Left colon (tissue), 2 donors: ENCODE data around the gene TAS2R46. TPM values are rescaled to one million over a fixed set of nuclear protein-coding genes. Genes with fewer than 3 reads are reported as not detected.
"Not testable (repeated sequence)": the region's sequence is repeated elsewhere in the genome, so short reads cannot be mapped to it uniquely, and the experiment has no call there.

Experiments used
- ATAC-seq: fragments of 200-7000 bp; cut with Tn5 transposase; one replicate; pipeline ENCODE4 v1.9.1; 2020; ENCODE audit warnings: mild to moderate bottlenecking, moderate library complexity
- DNase-seq, 2 donors: peaks; one replicate each; pipeline ENCODE4 v3.0.0-alpha.2; 2020
- intact Hi-C, 2 donors: fragments of 100-400 bp; cut with DNase I in 1 of 2; cut with micrococcal nuclease in 1 of 2; formaldehyde crosslinking; loops; one replicate each; pipeline versions ENCODE4 v1.11.2 to v1.14.0; 2022; cut with DNase I, micrococcal nuclease
- total RNA-seq, 2 donors: library from RNA; stranded (reverse); fragmentation: NEBNext Ultra II Directional; extraction: Animal tissue kit (Norgen Biotek cat#: 25700); gene quantifications; one replicate each; pipeline ENCODE4 v1.2.1, GENCODE V29; 2021
- donor health status: DM: no; HTN: no; CAD: no.
- donor health status: DM: yes; HTN: yes; CAD: no.

TAS2R46 gene
- total RNA-seq, 2 donors from 2014 or later, result 0.95 to 2.5 TPM

GRCh38 chr12:11049806-11050531, 12.1 kb downstream of the TAS2R46 start:
- DNase-seq, ATAC-seq, intact Hi-C loops: not testable (repeated sequence)

- ATAC-seq, intact Hi-C loops, DNase-seq: not testable (repeated sequence)
Measured at GRCh38 chr12:11041366-11041765, 20.7 kb downstream of the TAS2R46 start.

- intact Hi-C loops, result no loop called here
- DNase-seq (no peak), ATAC-seq (no peak)
Measured at GRCh38 chr12:11040162-11040561, 21.9 kb downstream of the TAS2R46 start.

- intact Hi-C loops, result no loop called here
- no peak for ATAC-seq
Measured at GRCh38 chr12:11039171-11039570, 22.9 kb downstream of the TAS2R46 start.

GRCh38 chr12:11033959-11034358, 28.1 kb downstream of the TAS2R46 start:
- DNase-seq, intact Hi-C loops, ATAC-seq: not testable (repeated sequence)

More at GRCh38 chr12:11039171-11039570, 22.9 kb downstream of the TAS2R46 start:
- no peak for DNase-seq

GRCh38 chr12:11031307-11031706, 30.8 kb downstream of the TAS2R46 start, which contains the start of gene TAS2R31:
TAS2R31 (minus strand) TSS chr12:11031407; CDS start chr12:11031335, 72 bp downstream.
- DNase-seq (no peak), ATAC-seq (no peak)
- intact Hi-C loops, result no loop called here

GRCh38 chr12:11026118-11026517, 36.0 kb downstream of the TAS2R46 start:
- intact Hi-C loops, result no loop called here
- ATAC-seq (no peak), DNase-seq (no peak)

GRCh38 chr12:11023387-11023786, 38.7 kb downstream of the TAS2R46 start:
- intact Hi-C loops, result no loop called here
- no peak for ATAC-seq
- no peak for DNase-seq

- intact Hi-C loops, result no loop called here
- no peak for DNase-seq
- no peak for ATAC-seq
Measured at GRCh38 chr12:11022520-11022919, 39.6 kb downstream of the TAS2R46 start, which contains the start of gene TAS2R19. TAS2R19 (minus strand) TSS chr12:11022620; CDS start chr12:11022571, 49 bp downstream.

GRCh38 chr12:11016937-11017336, 45.2 kb downstream of the TAS2R46 start:
- ATAC-seq (peak; percentile 73), DNase-seq (no peak)
- intact Hi-C loops, result no loop called here

GRCh38 chr12:11015775-11016430, 46.2 kb downstream of the TAS2R46 start:
- intact Hi-C loops, result no loop called here
- DNase-seq (peak; percentile 21 to 53), ATAC-seq (peak; percentile 96)

- ATAC-seq, result no peak
- DNase-seq, result no peak
- intact Hi-C loops, result no loop called here
Measured at GRCh38 chr12:11014234-11014633, 47.9 kb downstream of the TAS2R46 start.

Other genes starting within 250 kb of the TAS2R46 start
- not detected for gene TAS2R10, start 235.9 kb downstream of the TAS2R46 start, total RNA-seq
- 1 to 10 TPM; 1.0 to 2.3 TPM for gene PRR4, start 212.8 kb downstream of the TAS2R46 start, total RNA-seq
- 10 to 100 TPM; 10.6 to 13.8 TPM for gene PRH1, start 178.0 kb downstream of the TAS2R46 start, total RNA-seq
- gene TAS2R13, start 152.7 kb downstream of the TAS2R46 start, total RNA-seq, result 1 to 10 TPM; 1.3 to 1.9 TPM
- not detected for gene PRH2, start 133.1 kb downstream of the TAS2R46 start, total RNA-seq
- gene TAS2R14, start 123.0 kb downstream of the TAS2R46 start, total RNA-seq, result 1 to 10 TPM; 1.8 to 2.1 TPM
- 1 to 10 TPM; 1.2 to 1.6 TPM for gene TAS2R50, start 75.4 kb downstream of the TAS2R46 start, total RNA-seq
- gene TAS2R20, start 64.0 kb downstream of the TAS2R46 start, total RNA-seq, result 1 to 10 TPM; 1.6 to 1.7 TPM
- 1 to 10 TPM; 2.9 TPM for gene TAS2R19, start 39.7 kb downstream of the TAS2R46 start, total RNA-seq
- gene TAS2R31, start 30.9 kb downstream of the TAS2R46 start, total RNA-seq, result 1 to 10 TPM; 3.3 to 3.7 TPM
- gene TAS2R43, start 30.0 kb upstream of the TAS2R46 start, total RNA-seq, result under 1 TPM in 1 of 2 donors, not detected in 1; 0.42 TPM
- gene TAS2R30, start 72.3 kb upstream of the TAS2R46 start, total RNA-seq, result 1 to 10 TPM; 2.3 to 4.0 TPM
- 1 to 10 TPM; 7.6 to 8.1 TPM for gene SMIM10L1, start 108.9 kb upstream of the TAS2R46 start, total RNA-seq
- not detected for gene TAS2R42, start 124.6 kb upstream of the TAS2R46 start, total RNA-seq
- not detected for gene PRB3, start 207.4 kb upstream of the TAS2R46 start, total RNA-seq
- gene PRB4, start 248.1 kb upstream of the TAS2R46 start, total RNA-seq, result not detected